KG1 (cell line): Measurements from ENCODE around the gene ZNF91.
A peak's percentile ranks its signal among the peaks of the same experiment; 100 is the strongest.
"Not testable (repeated sequence)": the region's sequence is repeated elsewhere in the genome, so short reads cannot be mapped to it uniquely, and the experiment has no call there.

Experiments used
- DNase-seq: peaks from one replicate; lab custom pipeline; 2025; lab: John Stamatoyannopoulos, UW

The ZNF91 gene

GRCh38 chr19:23395041-23395721, at the start of gene ZNF91:
Gene ZNF91, minus strand, starts transcription at chr19:23395471. Its CDS starts 117 bp downstream, at chr19:23395354.
- peak; percentile 94 for DNase-seq

- DNase-seq, result no peak
These were observed 45.5 kb upstream of the ZNF91 start for GRCh38 chr19:23440791-23441190.

GRCh38 chr19:23440207-23440606, 44.9 kb upstream of the ZNF91 start:
- no peak for DNase-seq

GRCh38 chr19:23439623-23440022, 44.4 kb upstream of the ZNF91 start:
- no peak for DNase-seq

GRCh38 chr19:23437901-23438300, 42.6 kb upstream of the ZNF91 start:
- no peak for DNase-seq

GRCh38 chr19:23436944-23437343, 41.7 kb upstream of the ZNF91 start:
- DNase-seq, result no peak

- no peak for DNase-seq
These were observed 41.0 kb upstream of the ZNF91 start for GRCh38 chr19:23436318-23436717.

- no peak for DNase-seq
These were observed 25.6 kb upstream of the ZNF91 start for GRCh38 chr19:23420824-23421223.

- DNase-seq, result not testable (repeated sequence)
These were observed 24.0 kb upstream of the ZNF91 start for GRCh38 chr19:23419261-23419660.

- no peak for DNase-seq
These were observed 20.4 kb upstream of the ZNF91 start for GRCh38 chr19:23415561-23416191.

GRCh38 chr19:23415034-23415433, 19.8 kb upstream of the ZNF91 start:
- no peak for DNase-seq

- DNase-seq, result no peak
These were observed 14.9 kb upstream of the ZNF91 start for GRCh38 chr19:23410155-23410554.

- DNase-seq, result no peak
These were observed 14.2 kb upstream of the ZNF91 start for GRCh38 chr19:23409392-23410048.

- no peak for DNase-seq
These were observed 12.4 kb upstream of the ZNF91 start for GRCh38 chr19:23407616-23408133.

- no peak for DNase-seq
These were observed 11.4 kb upstream of the ZNF91 start for GRCh38 chr19:23406721-23407120.

- no peak for DNase-seq
These were observed 10.8 kb upstream of the ZNF91 start for GRCh38 chr19:23406091-23406490.

- no peak for DNase-seq
These were observed 9.4 kb upstream of the ZNF91 start for GRCh38 chr19:23404676-23405075.

GRCh38 chr19:23403581-23404324, 8.5 kb upstream of the ZNF91 start:
- no peak for DNase-seq

- DNase-seq, result no peak
These were observed 7.8 kb upstream of the ZNF91 start for GRCh38 chr19:23403052-23403451.

GRCh38 chr19:23402388-23402787, 7.1 kb upstream of the ZNF91 start:
- DNase-seq, result no peak

- no peak for DNase-seq
These were observed 5.9 kb upstream of the ZNF91 start for GRCh38 chr19:23401086-23401610.

- no peak for DNase-seq
These were observed 4.2 kb upstream of the ZNF91 start for GRCh38 chr19:23399443-23399842.
